ENCODE data around the gene CYFIP1. TPM values are rescaled to one million over a fixed set of nuclear protein-coding genes. Genes with fewer than 3 reads are reported as not detected.
A peak's percentile ranks its signal among the peaks of the same experiment; 100 is the strongest.

The CYFIP1 gene
- total and polyA plus RNA-seq, 5 donors = 12.2 to 42.5 (median 35.3) TPM

- no peaks in the 10 kb centered on the region for H3K4me1 ChIP-seq (ENCODE audit: control insufficient read depth, insufficient read depth, low read length)
- H3K9me3 ChIP-seq (ENCODE audit: control insufficient read depth, low read length) = no peaks in the 10 kb centered on the region
- DNase-seq (no peak), ATAC-seq (no peak)
- H3K4me3 ChIP-seq (ENCODE audit: low read length) = no peak overlapping the region
- intact Hi-C loops (cut with DNase I) = no loop called here
- no peaks in the 10 kb centered on the region for H3K27me3 ChIP-seq (ENCODE audit: control insufficient read depth, insufficient read depth)
- H3K27ac ChIP-seq (ENCODE audit: low read length) = no peak overlapping the region
- 95% methylated on average over 11 of the region's 11 CpGs for WGBS
Measured at GRCh38 chr15:22902046-22902445, 78.1 kb downstream of the CYFIP1 start.

GRCh38 chr15:22895465-22896190, 84.5 kb downstream of the CYFIP1 start:
- H3K9me3 ChIP-seq (ENCODE audit: control insufficient read depth, low read length) = no peaks in the 10 kb centered on the region
- 97% methylated on average over 10 of the region's 10 CpGs for WGBS
- H3K4me1 ChIP-seq (ENCODE audit: control insufficient read depth, insufficient read depth, low read length) = no peaks in the 10 kb centered on the region
- ATAC-seq = peak; percentile 24 to 26
- no peak overlapping the region for H3K4me3 ChIP-seq (ENCODE audit: low read length)
- H3K27me3 ChIP-seq (ENCODE audit: control insufficient read depth, insufficient read depth) = no peaks in the 10 kb centered on the region
- intact Hi-C loops (cut with DNase I) = no loop called here
- DNase-seq = no peak
- no peak overlapping the region for H3K27ac ChIP-seq (ENCODE audit: low read length)

DNA sequence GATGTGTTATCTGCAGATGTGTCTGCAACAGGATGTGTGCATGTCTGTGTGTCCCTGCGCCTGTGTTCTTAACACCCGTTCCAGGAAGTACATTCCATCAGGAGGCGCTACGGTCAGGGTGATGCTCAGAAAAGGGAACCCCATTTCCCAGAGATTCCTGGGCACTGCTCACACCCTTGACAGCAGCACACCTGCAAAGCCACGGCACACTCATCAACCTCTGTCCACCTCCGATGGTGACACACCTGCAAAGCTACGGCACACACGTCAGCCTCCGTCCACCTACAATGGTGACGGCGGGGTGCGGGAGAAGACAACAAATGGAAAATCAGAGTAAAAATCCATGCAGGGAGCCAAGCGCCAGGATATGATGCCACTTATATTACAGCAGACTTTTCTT, 86.3 kb downstream of the CYFIP1 start:
- WGBS = 95% methylated on average over 13 of the region's 13 CpGs
- no peaks in the 10 kb centered on the region for H3K9me3 ChIP-seq (ENCODE audit: control insufficient read depth, low read length)

DNA sequence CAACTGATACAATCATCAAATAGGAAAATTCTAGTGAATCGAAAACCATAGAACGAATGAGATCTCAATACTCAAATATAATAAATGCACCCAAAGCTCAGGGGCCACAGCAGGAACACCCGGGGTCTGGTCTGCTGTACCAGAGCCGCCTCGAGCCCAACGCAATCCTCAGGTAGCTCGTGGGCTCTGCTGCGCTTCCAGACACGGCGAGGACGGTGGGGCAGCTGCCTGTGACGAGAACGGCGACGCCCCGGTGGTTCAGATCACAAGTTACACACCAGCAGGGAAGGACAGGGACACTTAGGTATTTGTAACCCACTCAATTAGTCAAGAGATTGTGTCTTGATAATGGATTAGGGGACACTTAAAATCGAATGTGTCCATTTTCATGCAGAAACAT, 87.1 kb downstream of the CYFIP1 start:
- ATAC-seq = no peak
- Histone ChIP-seq H3K27me3 (ENCODE audit: control insufficient read depth, insufficient read depth) (no peaks in the 10 kb centered on the region), H3K27ac (ENCODE audit: low read length) (no peak overlapping the region), H3K4me3 (ENCODE audit: low read length) (no peak overlapping the region), H3K4me1 (ENCODE audit: control insufficient read depth, insufficient read depth, low read length) (no peaks in the 10 kb centered on the region), H3K9me3 (ENCODE audit: control insufficient read depth, low read length) (no peaks in the 10 kb centered on the region)
- DNase-seq = no peak
- WGBS = 94% methylated on average over 17 of the region's 17 CpGs
- intact Hi-C loops (cut with DNase I) = no loop called here

More for the DNA sequence above, 86.3 kb downstream of the CYFIP1 start:
- no peaks in the 10 kb centered on the region for H3K27me3 ChIP-seq (ENCODE audit: control insufficient read depth, insufficient read depth)
- intact Hi-C loops (cut with DNase I) = no loop called here
- H3K4me1 ChIP-seq (ENCODE audit: control insufficient read depth, insufficient read depth, low read length) = no peaks in the 10 kb centered on the region
- ATAC-seq = no peak
- H3K27ac ChIP-seq (ENCODE audit: low read length) = no peak overlapping the region
- H3K4me3 ChIP-seq (ENCODE audit: low read length) = no peak overlapping the region
- peak in 1 of 3 donors; percentile 20 for DNase-seq

DNA sequence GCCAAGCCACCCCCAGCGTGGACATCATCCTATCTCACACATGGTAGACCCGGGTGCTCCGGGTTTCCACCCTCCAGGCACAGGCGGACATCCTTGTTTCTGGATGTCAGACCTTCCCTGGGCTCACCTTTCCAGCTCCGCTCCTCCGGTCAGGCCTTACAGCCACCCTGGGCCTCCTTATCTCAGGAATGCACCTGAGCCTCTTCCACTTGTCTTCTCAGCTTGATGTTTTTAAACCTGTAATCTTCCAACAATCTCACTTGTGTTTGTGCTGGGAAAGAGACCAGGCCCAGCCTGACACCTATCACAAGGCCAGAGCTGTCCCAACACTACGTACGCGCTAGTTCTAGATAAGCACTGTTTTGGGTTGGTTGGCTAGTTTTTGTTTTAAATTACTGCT, 87.8 kb downstream of the CYFIP1 start:
- Histone ChIP-seq H3K4me1 (ENCODE audit: control insufficient read depth, insufficient read depth, low read length) (no peaks in the 10 kb centered on the region), H3K27me3 (ENCODE audit: control insufficient read depth, insufficient read depth) (no peaks in the 10 kb centered on the region), H3K4me3 (ENCODE audit: low read length) (no peak overlapping the region), H3K9me3 (ENCODE audit: control insufficient read depth, low read length) (no peaks in the 10 kb centered on the region), H3K27ac (ENCODE audit: low read length) (no peak overlapping the region)
- WGBS = 83% methylated on average over 9 of the region's 9 CpGs
- DNase-seq (no peak), ATAC-seq (no peak)
- intact Hi-C loops (cut with DNase I) = no loop called here

DNA sequence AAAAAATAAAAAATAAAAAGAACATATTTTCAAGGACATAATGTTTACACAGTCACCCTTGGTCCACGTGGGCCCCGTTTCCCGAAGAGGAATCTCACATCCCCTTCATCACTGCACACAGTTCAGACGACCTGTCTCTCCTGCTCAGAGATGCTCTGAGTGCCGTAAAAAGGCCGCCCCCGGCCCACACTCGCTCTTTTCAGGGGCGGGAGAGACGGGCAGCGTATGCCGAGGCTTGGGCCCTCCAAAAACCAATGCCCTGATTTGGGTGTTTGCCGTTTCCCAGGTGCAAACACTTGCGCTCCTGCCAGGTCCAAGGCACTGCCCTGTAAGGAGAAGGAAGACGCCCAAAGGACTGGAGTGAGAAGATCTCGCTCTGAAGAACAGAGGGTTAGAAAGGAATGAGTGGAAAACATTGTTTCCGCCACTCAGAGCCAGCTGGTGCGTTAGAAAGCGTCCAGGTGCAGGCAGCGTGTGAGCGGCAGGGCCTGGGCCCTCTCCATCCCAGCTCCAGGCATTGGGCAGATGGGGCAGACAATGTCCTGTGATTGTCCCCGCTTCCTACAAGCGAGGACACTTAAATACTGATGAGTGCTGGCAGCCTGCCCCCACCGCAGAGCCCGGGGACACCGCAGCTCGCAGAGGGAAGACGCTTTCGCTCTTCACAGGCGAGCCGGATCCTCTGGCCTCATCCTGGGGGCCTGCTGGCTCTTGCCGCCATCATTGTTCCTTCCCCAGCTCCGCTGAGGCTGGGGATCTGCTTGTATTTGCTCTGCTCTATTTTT, 88.5 kb downstream of the CYFIP1 start:
- no peaks in the 10 kb centered on the region for H3K9me3 ChIP-seq (ENCODE audit: control insufficient read depth, low read length)
- no peaks in the 10 kb centered on the region for H3K4me1 ChIP-seq (ENCODE audit: control insufficient read depth, insufficient read depth, low read length)
- DNase-seq (no peak), ATAC-seq (no peak)
- H3K27ac ChIP-seq (ENCODE audit: low read length) = no peak overlapping the region
- no peaks in the 10 kb centered on the region for H3K27me3 ChIP-seq (ENCODE audit: control insufficient read depth, insufficient read depth)
- WGBS = 85% methylated on average over 33 of the region's 33 CpGs
- intact Hi-C loops (cut with DNase I) = no loop called here
- H3K4me3 ChIP-seq (ENCODE audit: low read length) = no peak overlapping the region

DNA sequence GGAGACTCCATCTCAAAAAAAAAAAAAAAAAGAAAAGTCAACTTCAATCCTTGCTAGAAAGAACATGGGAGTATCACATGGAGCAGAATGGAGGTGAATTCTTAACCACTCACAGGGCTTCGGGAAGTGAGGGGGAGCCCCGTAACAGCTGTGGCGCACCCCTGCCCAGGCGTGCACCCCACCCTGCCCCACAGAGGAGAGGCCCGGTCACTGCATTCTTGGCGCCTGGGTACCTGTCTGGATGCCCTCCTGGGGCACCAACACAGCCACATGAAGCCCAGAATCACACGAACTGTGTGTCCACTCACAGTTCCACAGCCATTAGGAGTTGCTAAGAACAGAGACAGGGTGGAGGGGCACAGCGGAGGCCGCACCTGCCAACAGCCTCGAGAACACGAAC, 89.9 kb downstream of the CYFIP1 start:
- WGBS = 91% methylated on average over 11 of the region's 11 CpGs
- Histone ChIP-seq H3K4me1 (ENCODE audit: control insufficient read depth, insufficient read depth, low read length) (no peaks in the 10 kb centered on the region), H3K9me3 (ENCODE audit: control insufficient read depth, low read length) (no peaks in the 10 kb centered on the region), H3K4me3 (ENCODE audit: low read length) (no peak overlapping the region), H3K27me3 (ENCODE audit: control insufficient read depth, insufficient read depth) (no peaks in the 10 kb centered on the region), H3K27ac (ENCODE audit: low read length) (no peak overlapping the region)
- no peak for ATAC-seq
- intact Hi-C loops (cut with DNase I) = no loop called here
- DNase-seq = no peak

DNA sequence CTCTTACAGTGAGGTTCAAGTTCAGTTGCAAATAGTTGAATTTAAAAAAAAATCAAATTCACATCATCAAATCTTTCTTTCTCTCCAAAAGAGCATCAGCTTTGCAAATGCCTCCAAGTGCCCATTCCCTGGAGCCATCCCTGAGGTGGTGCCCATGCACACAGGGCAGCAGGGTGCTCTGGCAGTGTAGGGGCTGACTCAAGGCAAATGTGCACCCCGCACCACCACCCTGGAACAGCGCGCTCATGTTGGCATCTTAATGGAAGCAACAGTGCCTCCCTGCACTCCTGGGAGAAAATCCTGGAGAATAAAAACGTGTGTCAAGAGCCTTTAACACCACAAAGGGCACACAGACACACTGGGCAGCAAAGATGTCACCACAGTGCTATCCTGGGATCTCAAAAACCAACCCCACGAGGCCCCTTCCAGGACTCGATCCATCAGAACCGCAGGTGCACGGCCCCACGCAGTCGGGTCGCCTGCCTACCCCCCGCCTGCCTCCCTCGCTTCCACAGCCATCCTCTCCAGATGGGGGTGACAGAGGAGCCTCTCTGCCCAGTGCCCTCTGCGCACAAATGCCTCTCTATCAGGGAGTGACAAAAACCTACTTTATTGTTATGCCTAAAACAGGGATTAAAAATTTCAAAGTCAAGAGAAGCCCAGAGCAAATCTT, 90.9 kb downstream of the CYFIP1 start:
- intact Hi-C loops (cut with DNase I) = no loop called here
- ATAC-seq = no peak

DNA sequence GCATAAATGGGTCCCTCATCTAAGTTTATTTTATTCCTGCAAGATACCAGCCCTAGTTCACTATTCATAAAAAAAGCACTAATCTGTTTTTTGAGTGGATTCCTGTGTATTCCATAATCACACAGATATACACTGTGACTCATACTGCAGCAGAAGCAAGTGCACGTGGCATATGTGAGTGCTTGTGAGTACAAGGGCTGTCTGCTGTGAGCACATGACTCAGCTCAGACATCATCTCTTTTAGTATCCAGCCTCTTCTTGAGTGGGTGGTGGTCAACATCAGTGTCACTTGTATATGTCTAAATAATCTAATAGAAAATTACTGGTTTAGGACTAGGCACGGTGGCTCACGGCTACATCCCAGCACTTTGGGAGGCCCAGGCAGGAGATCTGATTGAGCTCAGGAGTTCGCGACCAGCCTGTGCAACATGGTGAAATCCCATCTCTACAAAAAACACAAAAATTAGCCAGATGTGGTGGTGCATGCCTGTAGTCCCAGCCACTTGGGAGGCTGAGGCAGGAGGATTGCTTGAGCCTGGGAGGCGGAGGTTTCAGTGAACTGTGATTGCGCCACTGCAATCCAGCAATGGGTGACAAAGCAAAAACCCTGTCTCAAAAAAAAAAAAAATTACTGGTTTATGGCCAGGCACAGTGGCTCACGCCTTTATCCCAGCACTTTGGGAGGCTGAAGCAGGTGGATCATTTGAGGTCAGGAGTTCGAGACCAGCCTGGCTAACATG, 91.9 kb downstream of the CYFIP1 start:
- no peak overlapping the region for H3K27ac ChIP-seq (ENCODE audit: low read length)
- intact Hi-C loops (cut with DNase I) = no loop called here
- peak in 1 of 2 donors; percentile 58 for ATAC-seq
- no peaks in the 10 kb centered on the region for H3K4me1 ChIP-seq (ENCODE audit: control insufficient read depth, insufficient read depth, low read length)
- H3K27me3 ChIP-seq (ENCODE audit: control insufficient read depth, insufficient read depth) = no peaks in the 10 kb centered on the region
- DNase-seq = no peak
- no peak overlapping the region for H3K4me3 ChIP-seq (ENCODE audit: low read length)
- 87% methylated on average over 9 of the region's 9 CpGs for WGBS
- no peaks in the 10 kb centered on the region for H3K9me3 ChIP-seq (ENCODE audit: control insufficient read depth, low read length)

More for the DNA sequence above, 90.9 kb downstream of the CYFIP1 start:
- no peak for DNase-seq
- H3K27ac ChIP-seq (ENCODE audit: low read length) = no peak overlapping the region
- H3K4me1 ChIP-seq (ENCODE audit: control insufficient read depth, insufficient read depth, low read length) = no peaks in the 10 kb centered on the region
- no peaks in the 10 kb centered on the region for H3K9me3 ChIP-seq (ENCODE audit: control insufficient read depth, low read length)
- H3K4me3 ChIP-seq (ENCODE audit: low read length) = no peak overlapping the region
- no peaks in the 10 kb centered on the region for H3K27me3 ChIP-seq (ENCODE audit: control insufficient read depth, insufficient read depth)
- WGBS = 92% methylated on average over 14 of the region's 14 CpGs

DNA sequence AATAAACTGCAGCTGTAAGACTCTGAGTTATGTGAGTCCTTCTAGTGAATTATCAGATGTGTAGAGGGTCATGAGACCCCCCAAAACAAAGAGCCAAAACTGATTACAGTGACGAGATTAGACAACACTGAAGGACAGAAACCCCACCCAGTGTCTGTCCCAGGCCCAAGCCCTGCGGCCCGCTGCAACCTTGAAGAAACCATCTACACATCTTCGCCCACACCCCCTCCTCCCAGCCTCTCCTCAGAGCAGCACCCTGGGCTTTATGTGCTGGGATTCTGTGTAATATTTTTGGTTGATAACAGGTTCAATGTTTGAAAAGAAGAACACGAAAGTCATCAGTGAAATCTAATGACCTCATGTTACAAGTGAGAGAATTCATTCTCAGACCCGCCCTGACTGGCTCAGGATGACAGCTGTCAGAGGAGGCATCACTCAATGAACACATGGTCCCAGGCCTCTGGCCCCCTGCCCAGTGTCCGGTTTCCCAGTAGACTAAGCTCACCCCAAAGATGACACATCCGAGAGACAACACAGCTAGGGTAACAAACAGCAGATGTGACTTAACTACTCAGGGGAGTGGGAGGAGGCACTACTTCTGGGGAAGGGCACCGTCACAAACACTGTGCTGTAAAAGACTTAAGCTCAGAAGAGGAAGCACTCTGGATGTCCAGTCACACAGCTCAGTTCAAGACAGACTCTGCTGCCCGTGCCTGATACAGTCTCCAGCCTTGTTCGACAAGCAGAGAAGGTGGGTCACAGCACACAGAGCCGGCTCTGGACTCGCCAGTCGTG, 92.8 kb downstream of the CYFIP1 start:
- Histone ChIP-seq H3K27me3 (ENCODE audit: control insufficient read depth, insufficient read depth) (no peaks in the 10 kb centered on the region), H3K4me1 (ENCODE audit: control insufficient read depth, insufficient read depth, low read length) (no peaks in the 10 kb centered on the region), H3K9me3 (ENCODE audit: control insufficient read depth, low read length) (no peaks in the 10 kb centered on the region), H3K4me3 (ENCODE audit: low read length) (no peak overlapping the region), H3K27ac (ENCODE audit: low read length) (peak overlapping the region; percentile 36)
- WGBS = 73% methylated on average over 14 of the region's 14 CpGs
- intact Hi-C loops (cut with DNase I) = no loop called here
- DNase-seq = peak in 1 of 3 donors; percentile 37
- ATAC-seq = peak; percentile 20 to 22
